SK-N-SH (cell line): ENCODE results near the gene UPB1.

Experiments used
- CTCF ChIP-seq: fragments of 200-600 bp; sonication (generic); IDR thresholded peaks from 2 replicates; pipeline ENCODE4 v1.6.1; 2017; ENCODE audit warnings: antibody characterized with exemption, mild to moderate bottlenecking, moderate library complexity
- PBX3 ChIP-seq: IDR thresholded peaks from 2 replicates; pipeline ENCODE4; 2012
- RAD21 ChIP-seq: IDR thresholded peaks from 2 replicates; pipeline ENCODE4 v1.6.1; 2012; ENCODE audit warnings: mild to moderate bottlenecking, low read length
- ZBTB33 ChIP-seq: IDR thresholded peaks from 2 replicates; pipeline ENCODE4 v1.4.0; 2012; ENCODE audit warnings: low read depth, borderline replicate concordance

GRCh38 chr22:24529898-24530297 is 34.8 kb downstream of the UPB1 start:
- TF ChIP-seq ZBTB33: no peak
- no peak for TF ChIP-seq CTCF
- TF ChIP-seq PBX3: no peak
- no peak for TF ChIP-seq RAD21
